ENCODE data around the gene GADD45A. TPM values are rescaled to one million over a fixed set of nuclear protein-coding genes. Genes with fewer than 3 reads are reported as not detected.

Gene GADD45A
- total RNA-seq, 1 experiment from 2014 or later = 129 TPM

- Histone ChIP-seq H3K9me3 (ENCODE audit: low read length) (no peaks in the 10 kb centered on the region), H3K27me3 (ENCODE audit: low read length) (no peaks in the 10 kb centered on the region), H3K9me2 (replicated peaks; ENCODE audit: low read length) (no peaks in the 10 kb centered on the region), H3F3A (ENCODE audit: low read length, unreplicated experiment) (peaks cover 3% of the 10 kb centered on the region), H4K20me1 (ENCODE audit: low read length) (no peaks in the 10 kb centered on the region), H3K4me3 (ENCODE audit: low read length) (no peak overlapping the region), H2AFZ (ENCODE audit: low read length) (no peak overlapping the region), H3K36me3 (ENCODE audit: low read depth, low read length) (no peaks in the 10 kb centered on the region), H3K27ac (ENCODE audit: low read length) (no peak overlapping the region), H3K9ac (ENCODE audit: low read length) (no peak overlapping the region), H3K79me2 (ENCODE audit: low read length) (0 out of 2 replicates have a peak, but pooled peaks cover 4% of the 10 kb centered on the region), H3K4me1 (ENCODE audit: insufficient read depth, low read length) (peaks cover 69% of the 10 kb centered on the region), H3K4me2 (ENCODE audit: low read length) (no peak overlapping the region)
- ATAC-seq (no peak), DNase-seq (no peak)
- ChIA-PET CTCF (interaction anchor here (0.6 kb wide), 1 partner anchor 21 kb away, joined by 7 read pairs; no protein-coding TSS in a partner anchor), POLR2A (ENCODE audit: unreplicated experiment) (no interaction called here)
- intact Hi-C loops (cut with micrococcal nuclease) = no loop called here
- no TSS peak for BruUV-seq (replicated peaks)
- TF ChIP-seq EZH2 (IDR thresholded peaks at IDR 0.05; ENCODE audit: low read length, unreplicated experiment) = no peak
- no peak for TF ChIP-seq EZH2phosphoT487 (IDR thresholded peaks at IDR 0.05; ENCODE audit: borderline replicate concordance, low read length)
- no peak for TF ChIP-seq CTCF (conservative IDR thresholded peaks at IDR 0.05; ENCODE audit: low read depth, low read length)
Observed at GRCh38 chr1:67721650-67722291, 36.8 kb downstream of the GADD45A start.

DNA sequence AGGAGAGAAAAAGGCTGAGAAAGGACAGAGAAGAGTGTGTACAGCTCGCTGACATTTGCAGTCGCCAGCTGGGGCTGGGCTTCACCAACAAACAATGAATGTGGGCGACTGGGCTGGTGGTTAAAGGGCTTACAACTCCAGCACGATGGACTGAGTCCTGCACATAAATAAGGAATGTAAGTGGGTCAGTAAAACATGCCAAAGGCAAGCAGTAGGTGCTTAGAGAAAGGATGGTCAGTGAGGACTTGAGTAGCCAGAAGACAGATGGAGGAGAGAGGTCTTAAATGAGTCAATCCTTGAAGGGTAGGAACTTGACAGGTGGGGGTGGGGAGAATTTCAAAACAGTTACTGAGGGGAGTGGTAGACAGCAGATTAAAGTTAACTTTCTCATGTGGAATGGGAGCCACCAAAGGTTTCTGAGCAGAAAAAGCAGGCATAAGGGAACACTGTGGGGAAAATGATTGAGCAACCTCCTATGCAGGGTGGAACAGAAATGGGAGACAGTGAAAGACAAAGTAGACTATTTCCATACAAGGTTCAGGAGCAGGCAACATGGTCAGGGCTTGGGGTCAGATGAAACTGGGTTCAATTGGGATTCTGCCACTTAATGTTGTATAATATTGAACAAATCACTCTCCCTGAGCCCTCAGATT lies 37.4 kb downstream of the GADD45A start:
- DNase-seq = no peak
- no TSS peak for BruUV-seq (replicated peaks)
- H2AFZ ChIP-seq (ENCODE audit: low read length) = no peak overlapping the region
- no peaks in the 10 kb centered on the region for H3K9me3 ChIP-seq (ENCODE audit: low read length)
- no peak overlapping the region for H3K27ac ChIP-seq (ENCODE audit: low read length)
- peaks cover 65% of the 10 kb centered on the region for H3K4me1 ChIP-seq (ENCODE audit: insufficient read depth, low read length)
- no peaks in the 10 kb centered on the region for H4K20me1 ChIP-seq (ENCODE audit: low read length)
- no peak overlapping the region for H3K4me3 ChIP-seq (ENCODE audit: low read length)
- ChIA-PET CTCF (interaction anchor here (0.6 kb wide), 1 partner anchor 22 kb away, joined by 7 read pairs; no protein-coding TSS in a partner anchor), POLR2A (ENCODE audit: unreplicated experiment) (no interaction called here)
- H3K4me2 ChIP-seq (ENCODE audit: low read length) = no peak overlapping the region
- no peaks in the 10 kb centered on the region for H3K27me3 ChIP-seq (ENCODE audit: low read length)
- H3F3A ChIP-seq (ENCODE audit: low read length, unreplicated experiment) = peaks cover 5% of the 10 kb centered on the region
- 0 out of 2 replicates have a peak, but pooled peaks cover 4% of the 10 kb centered on the region for H3K79me2 ChIP-seq (ENCODE audit: low read length)
- ATAC-seq = no peak
- H3K36me3 ChIP-seq (ENCODE audit: low read depth, low read length) = no peaks in the 10 kb centered on the region
- TF ChIP-seq EZH2 (IDR thresholded peaks at IDR 0.05; ENCODE audit: low read length, unreplicated experiment) = no peak
- no peak for TF ChIP-seq CTCF (conservative IDR thresholded peaks at IDR 0.05; ENCODE audit: low read depth, low read length)
- no peak for TF ChIP-seq EZH2phosphoT487 (IDR thresholded peaks at IDR 0.05; ENCODE audit: borderline replicate concordance, low read length)
- intact Hi-C loops (cut with micrococcal nuclease) = no loop called here
- no peak overlapping the region for H3K9ac ChIP-seq (ENCODE audit: low read length)
- H3K9me2 ChIP-seq (replicated peaks; ENCODE audit: low read length) = no peaks in the 10 kb centered on the region

GRCh38 chr1:67723126-67723525 lies 38.1 kb downstream of the GADD45A start:
- H3K9ac ChIP-seq (ENCODE audit: low read length) = no peak overlapping the region

More at GRCh38 chr1:67723126-67723525, 38.1 kb downstream of the GADD45A start:
- Histone ChIP-seq H3K4me1 (ENCODE audit: insufficient read depth, low read length) (peaks cover 58% of the 10 kb centered on the region), H3K27me3 (ENCODE audit: low read length) (no peaks in the 10 kb centered on the region), H3K36me3 (ENCODE audit: low read depth, low read length) (no peaks in the 10 kb centered on the region), H3K9me2 (replicated peaks; ENCODE audit: low read length) (no peaks in the 10 kb centered on the region), H2AFZ (ENCODE audit: low read length) (no peak overlapping the region), H3K79me2 (ENCODE audit: low read length) (0 out of 2 replicates have a peak, but pooled peaks cover 4% of the 10 kb centered on the region), H3F3A (ENCODE audit: low read length, unreplicated experiment) (peaks cover 5% of the 10 kb centered on the region), H3K4me2 (ENCODE audit: low read length) (peak overlapping the region; percentile 51), H4K20me1 (ENCODE audit: low read length) (no peaks in the 10 kb centered on the region), H3K9me3 (ENCODE audit: low read length) (no peaks in the 10 kb centered on the region), H3K27ac (ENCODE audit: low read length) (peak overlapping the region; percentile 82), H3K4me3 (ENCODE audit: low read length) (no peak overlapping the region)
- no peak for TF ChIP-seq EZH2 (IDR thresholded peaks at IDR 0.05; ENCODE audit: low read length, unreplicated experiment)
- TF ChIP-seq CTCF (conservative IDR thresholded peaks at IDR 0.05; ENCODE audit: low read depth, low read length) = no peak
- TF ChIP-seq EZH2phosphoT487 (IDR thresholded peaks at IDR 0.05; ENCODE audit: borderline replicate concordance, low read length) = no peak
- DNase-seq (no peak), ATAC-seq (no peak)
- intact Hi-C loops (cut with micrococcal nuclease) = no loop called here
- ChIA-PET CTCF (interaction anchor here (0.6 kb wide), 1 partner anchor 43 kb away, joined by 3 read pairs; no protein-coding TSS in a partner anchor), POLR2A (ENCODE audit: unreplicated experiment) (no interaction called here)
- no TSS peak for BruUV-seq (replicated peaks)

All from PC-3 (cell line).